Naive B cell (primary cell): ENCODE data around the gene SNRK. TPM values are rescaled to one million over a fixed set of nuclear protein-coding genes. Genes with fewer than 3 reads are reported as not detected.
A peak's percentile ranks its signal among the peaks of the same experiment; 100 is the strongest.

Experiments
- ATAC-seq, 2 donors: fragments of 150-1000 bp; cut with Tn5 transposase; 2 replicates each; pipeline ENCODE4 v1.10.0; 2021; ENCODE audit warnings: low read depth in 2 of 2, mild to moderate bottlenecking in 2 of 2, moderate library complexity in 2 of 2
- DNase-seq: peaks from one replicate; pipeline ENCODE4 v3.0.0; 2022
- H3K27ac Mint-ChIP-seq, 6 donors: one replicate each; pipeline ENCODE4 v1.8.0; 2020 to 2022; ENCODE audit warnings: mild to moderate bottlenecking in 6 of 6, mixed read lengths in 6 of 6, moderate library complexity in 5 of 6, inconsistent platforms in 2 of 6
- H3K27me3 Mint-ChIP-seq, 3 donors: one replicate each; pipeline ENCODE4 v1.8.0; 2021 to 2022; ENCODE audit warnings: mixed read lengths in 3 of 3, mild to moderate bottlenecking in 1 of 3
- H3K36me3 Mint-ChIP-seq, 2 donors: one replicate each; pipeline ENCODE4 v1.8.0; 2020 to 2022; ENCODE audit warnings: mixed read lengths in 2 of 2, inconsistent platforms in 1 of 2, mild to moderate bottlenecking in 1 of 2
- H3K4me1 Mint-ChIP-seq, 3 donors: one replicate each; pipeline ENCODE4 v1.8.0; 2020 to 2022; ENCODE audit warnings: mixed read lengths in 3 of 3, inconsistent platforms in 1 of 3, mild to moderate bottlenecking in 1 of 3, moderate library complexity in 1 of 3
- H3K4me3 Mint-ChIP-seq, 8 donors: one replicate each; pipeline ENCODE4 v1.8.0; 2020 to 2022; ENCODE audit warnings: mild to moderate bottlenecking in 8 of 8, mixed read lengths in 8 of 8, moderate library complexity in 8 of 8, inconsistent platforms in 2 of 8
- H3K9me3 Mint-ChIP-seq, 7 donors: one replicate each; pipeline ENCODE4 v1.8.0; 2020 to 2022; ENCODE audit warnings: mixed read lengths in 7 of 7, mild to moderate bottlenecking in 5 of 7, inconsistent platforms in 2 of 7, moderate library complexity in 1 of 7
- polyA plus RNA-seq, 6 donors: library from polyadenylated mRNA; unstranded; fragments of 300-500 nt; fragmentation: Illumina TruSeq; gene quantifications; one replicate each; pipeline ENCODE4 v1.2.3, GENCODE V29; 2021; ENCODE audit warnings: low read depth in 6 of 6

The SNRK gene
- polyA plus RNA-seq, 6 donors from 2014 or later, result 14.3 to 52.3 (median 38.0) TPM

GRCh38 chr3:43363621-43364266, 77.4 kb downstream of the SNRK start:
- ATAC-seq, result no peak
- no peak overlapping the region for H3K4me3 Mint-ChIP-seq
- no peak for DNase-seq
- H3K27ac Mint-ChIP-seq, result peak overlapping the region in 3 of 6 donors; percentile 35 to 81 (median 47)
- H3K4me1 Mint-ChIP-seq, result no peaks in the 10 kb centered on the region
- no peaks in the 10 kb centered on the region for H3K36me3 Mint-ChIP-seq
- no peaks in the 10 kb centered on the region for H3K27me3 Mint-ChIP-seq
- H3K9me3 Mint-ChIP-seq, result no peaks in the 10 kb centered on the region

- H3K27ac Mint-ChIP-seq, result no peak overlapping the region
- no peak for ATAC-seq
- no peaks in the 10 kb centered on the region for H3K9me3 Mint-ChIP-seq
- no peak overlapping the region for H3K4me3 Mint-ChIP-seq
- H3K27me3 Mint-ChIP-seq, result no peaks in the 10 kb centered on the region
- H3K36me3 Mint-ChIP-seq, result no peaks in the 10 kb centered on the region
- no peak for DNase-seq
- no peaks in the 10 kb centered on the region for H3K4me1 Mint-ChIP-seq
Observed at GRCh38 chr3:43364494-43364893, 78.2 kb downstream of the SNRK start.

- no peak for ATAC-seq
- H3K4me3 Mint-ChIP-seq, result no peak overlapping the region
- DNase-seq, result no peak
- H3K36me3 Mint-ChIP-seq, result no peaks in the 10 kb centered on the region
- no peaks in the 10 kb centered on the region for H3K4me1 Mint-ChIP-seq
- no peaks in the 10 kb centered on the region for H3K9me3 Mint-ChIP-seq
- H3K27me3 Mint-ChIP-seq, result no peaks in the 10 kb centered on the region
- H3K27ac Mint-ChIP-seq, result no peak overlapping the region
Observed at GRCh38 chr3:43364926-43365325, 78.6 kb downstream of the SNRK start.

GRCh38 chr3:43365601-43366305, 79.4 kb downstream of the SNRK start:
- Mint-ChIP-seq H3K9me3 (no peaks in the 10 kb centered on the region), H3K36me3 (no peaks in the 10 kb centered on the region), H3K4me1 (no peaks in the 10 kb centered on the region), H3K27me3 (no peaks in the 10 kb centered on the region), H3K27ac (peak overlapping the region in 2 of 6 donors; percentile 4 to 26), H3K4me3 (no peak overlapping the region)
- DNase-seq (no peak), ATAC-seq (no peak)

GRCh38 chr3:43366481-43366880, 80.1 kb downstream of the SNRK start:
- Mint-ChIP-seq H3K9me3 (no peaks in the 10 kb centered on the region), H3K27ac (peak overlapping the region in 3 of 6 donors; percentile 4 to 55 (median 26)), H3K4me3 (no peak overlapping the region), H3K4me1 (no peaks in the 10 kb centered on the region), H3K36me3 (no peaks in the 10 kb centered on the region), H3K27me3 (no peaks in the 10 kb centered on the region)
- no peak for DNase-seq
- ATAC-seq, result no peak

- Mint-ChIP-seq H3K27ac (peak overlapping the region in 1 of 6 donors; percentile 28), H3K4me1 (no peaks in the 10 kb centered on the region), H3K4me3 (no peak overlapping the region), H3K36me3 (no peaks in the 10 kb centered on the region), H3K27me3 (no peaks in the 10 kb centered on the region), H3K9me3 (no peaks in the 10 kb centered on the region)
- DNase-seq (no peak), ATAC-seq (no peak)
Observed at GRCh38 chr3:43366885-43367284, 80.5 kb downstream of the SNRK start.

GRCh38 chr3:43369404-43370292, 83.3 kb downstream of the SNRK start:
- no peak overlapping the region for H3K27ac Mint-ChIP-seq
- ATAC-seq (no peak), DNase-seq (no peak)
- no peaks in the 10 kb centered on the region for H3K4me1 Mint-ChIP-seq
- H3K9me3 Mint-ChIP-seq, result no peaks in the 10 kb centered on the region
- H3K36me3 Mint-ChIP-seq, result no peaks in the 10 kb centered on the region
- H3K4me3 Mint-ChIP-seq, result no peak overlapping the region
- H3K27me3 Mint-ChIP-seq, result no peaks in the 10 kb centered on the region

- DNase-seq, result no peak
Observed at GRCh38 chr3:43370293-43370980, 84.1 kb downstream of the SNRK start.

GRCh38 chr3:43371494-43371893, 85.2 kb downstream of the SNRK start:
- no peak for ATAC-seq
- no peaks in the 10 kb centered on the region for H3K27me3 Mint-ChIP-seq
- H3K4me1 Mint-ChIP-seq, result no peaks in the 10 kb centered on the region
- no peak for DNase-seq
- no peaks in the 10 kb centered on the region for H3K36me3 Mint-ChIP-seq
- H3K27ac Mint-ChIP-seq, result no peak overlapping the region
- no peak overlapping the region for H3K4me3 Mint-ChIP-seq
- H3K9me3 Mint-ChIP-seq, result no peaks in the 10 kb centered on the region

More at GRCh38 chr3:43370293-43370980, 84.1 kb downstream of the SNRK start:
- no peak overlapping the region for H3K4me3 Mint-ChIP-seq
- H3K4me1 Mint-ChIP-seq, result no peaks in the 10 kb centered on the region
- H3K27ac Mint-ChIP-seq, result peak overlapping the region in 1 of 6 donors; percentile 42
- H3K9me3 Mint-ChIP-seq, result no peaks in the 10 kb centered on the region
- no peaks in the 10 kb centered on the region for H3K27me3 Mint-ChIP-seq
- H3K36me3 Mint-ChIP-seq, result no peaks in the 10 kb centered on the region
- ATAC-seq, result no peak

- H3K27ac Mint-ChIP-seq, result no peak overlapping the region
- no peaks in the 10 kb centered on the region for H3K27me3 Mint-ChIP-seq
- no peak overlapping the region for H3K4me3 Mint-ChIP-seq
- H3K4me1 Mint-ChIP-seq, result no peaks in the 10 kb centered on the region
- ATAC-seq (no peak), DNase-seq (no peak)
- H3K36me3 Mint-ChIP-seq, result no peaks in the 10 kb centered on the region
- H3K9me3 Mint-ChIP-seq, result no peaks in the 10 kb centered on the region
Observed at GRCh38 chr3:43372007-43372740, 85.8 kb downstream of the SNRK start.

- H3K4me1 Mint-ChIP-seq, result no peaks in the 10 kb centered on the region
- no peak overlapping the region for H3K4me3 Mint-ChIP-seq
- no peaks in the 10 kb centered on the region for H3K9me3 Mint-ChIP-seq
- no peak for DNase-seq
- no peak for ATAC-seq
- no peaks in the 10 kb centered on the region for H3K36me3 Mint-ChIP-seq
- no peaks in the 10 kb centered on the region for H3K27me3 Mint-ChIP-seq
- peak overlapping the region in 2 of 6 donors; percentile 54 to 67 for H3K27ac Mint-ChIP-seq
Observed at GRCh38 chr3:43372809-43373559, 86.6 kb downstream of the SNRK start.

- H3K27ac Mint-ChIP-seq, result peak overlapping the region in 1 of 6 donors; percentile 67
- H3K4me3 Mint-ChIP-seq, result no peak overlapping the region
- H3K27me3 Mint-ChIP-seq, result no peaks in the 10 kb centered on the region
- DNase-seq, result no peak
- H3K9me3 Mint-ChIP-seq, result no peaks in the 10 kb centered on the region
- no peaks in the 10 kb centered on the region for H3K4me1 Mint-ChIP-seq
- H3K36me3 Mint-ChIP-seq, result no peaks in the 10 kb centered on the region
- no peak for ATAC-seq
Observed at GRCh38 chr3:43373560-43373928, 87.2 kb downstream of the SNRK start.
